ENCODE results near the gene NBEA. TPM values are rescaled to one million over a fixed set of nuclear protein-coding genes. Genes with fewer than 3 reads are reported as not detected.

Gene NBEA
- total RNA-seq, 1 donor from 2014 or later, result 6.6 TPM

- Histone ChIP-seq H3K27ac (no peak overlapping the region), H3K4me3 (no peak overlapping the region), H3K4me1 (peaks cover 6% of the 10 kb centered on the region), H3K9me3 (no peaks in the 10 kb centered on the region), H3K36me3 (no peaks in the 10 kb centered on the region), H3K27me3 (ENCODE audit: low read depth) (no peaks in the 10 kb centered on the region)
- intact Hi-C loops (cut with DNase I), result no loop called here
- DNase-seq (no peak), ATAC-seq (no peak)
- no peak for TF ChIP-seq CTCF (IDR thresholded peaks at IDR 0.05)
Measured at GRCh38 chr13:35502456-35502855, 560.4 kb downstream of the NBEA start.

- intact Hi-C loops (cut with DNase I), result no loop called here
Measured at GRCh38 chr13:35512271-35512920, 570.3 kb downstream of the NBEA start.

GRCh38 chr13:35514061-35514477 is 572.0 kb downstream of the NBEA start:
- no peak for DNase-seq
- Histone ChIP-seq H3K36me3 (no peaks in the 10 kb centered on the region), H3K4me3 (no peak overlapping the region), H3K27ac (no peak overlapping the region), H3K9me3 (no peaks in the 10 kb centered on the region), H3K4me1 (no peaks in the 10 kb centered on the region), H3K27me3 (ENCODE audit: low read depth) (no peaks in the 10 kb centered on the region)
- no peak for TF ChIP-seq CTCF (IDR thresholded peaks at IDR 0.05)
- intact Hi-C loops (cut with DNase I), result no loop called here
- no peak for ATAC-seq

More at GRCh38 chr13:35512271-35512920, 570.3 kb downstream of the NBEA start:
- H3K4me1 ChIP-seq, result no peaks in the 10 kb centered on the region
- no peaks in the 10 kb centered on the region for H3K27me3 ChIP-seq (ENCODE audit: low read depth)
- no peak overlapping the region for H3K4me3 ChIP-seq
- H3K9me3 ChIP-seq, result no peaks in the 10 kb centered on the region
- H3K27ac ChIP-seq, result no peak overlapping the region
- DNase-seq (no peak), ATAC-seq (peak; percentile 12 to 17)
- no peak for TF ChIP-seq CTCF (IDR thresholded peaks at IDR 0.05)
- H3K36me3 ChIP-seq, result no peaks in the 10 kb centered on the region

GRCh38 chr13:35514801-35515502 is 572.9 kb downstream of the NBEA start:
- Histone ChIP-seq H3K4me1 (no peaks in the 10 kb centered on the region), H3K4me3 (no peak overlapping the region), H3K27me3 (ENCODE audit: low read depth) (no peaks in the 10 kb centered on the region), H3K27ac (no peak overlapping the region), H3K9me3 (no peaks in the 10 kb centered on the region), H3K36me3 (no peaks in the 10 kb centered on the region)
- intact Hi-C loops (cut with DNase I), result no loop called here
- ATAC-seq, result no peak
- no peak for DNase-seq
- TF ChIP-seq CTCF (IDR thresholded peaks at IDR 0.05), result no peak

GRCh38 chr13:35518337-35518946 is 576.4 kb downstream of the NBEA start:
- no peaks in the 10 kb centered on the region for H3K27me3 ChIP-seq (ENCODE audit: low read depth)
- DNase-seq, result no peak
- no peaks in the 10 kb centered on the region for H3K36me3 ChIP-seq
- H3K4me1 ChIP-seq, result no peaks in the 10 kb centered on the region
- no peak for ATAC-seq
- H3K9me3 ChIP-seq, result no peaks in the 10 kb centered on the region
- intact Hi-C loops (cut with DNase I), result no loop called here
- no peak overlapping the region for H3K27ac ChIP-seq
- TF ChIP-seq CTCF (IDR thresholded peaks at IDR 0.05), result no peak
- no peak overlapping the region for H3K4me3 ChIP-seq
